ENCODE data around the gene CFAP100. TPM values are rescaled to one million over a fixed set of nuclear protein-coding genes. Genes with fewer than 3 reads are reported as not detected.

CFAP100 gene
- total RNA-seq (ENCODE audit: low replicate concordance), result 0.12 TPM in 1 of 2 replicates, not detected in the other

- no peak within 1 kb of the TSS for H3K27ac ChIP-seq
- peaks cover 14% of the 10 kb centered on the region for H3K4me1 ChIP-seq
- peak; percentile 95 for DNase-seq (ENCODE audit: low spot score)
- Mint-ChIP-seq H3K27me3 (ENCODE audit: insufficient read depth, low read depth) (peaks cover 10% of the 10 kb centered on the region), H3K9me3 (no peaks in the 10 kb centered on the region), H3K4me3 (peak within 1 kb of the TSS; percentile 78), H3K27ac (peak within 1 kb of the TSS; percentile 76), H3K4me1 (peaks cover 21% of the 10 kb centered on the region), H3K36me3 (no peaks in the 10 kb centered on the region)
- H3K4me2 ChIP-seq, result peak within 1 kb of the TSS; percentile 86
- TF ChIP-seq EZH2 (IDR thresholded peaks at IDR 0.05), result no peak
- no peak for TF ChIP-seq EZH2phosphoT487 (IDR thresholded peaks at IDR 0.05)
- TF ChIP-seq CTCF (IDR thresholded peaks at IDR 0.05), result no peak
- no peak within 1 kb of the TSS for H3K9ac ChIP-seq
- peaks cover 67% of the 10 kb centered on the region for H3K27me3 ChIP-seq
- no peaks in the 10 kb centered on the region for H3K9me3 ChIP-seq (ENCODE audit: low read depth)
- no peaks in the 10 kb centered on the region for H4K20me1 ChIP-seq (ENCODE audit: low read depth)
- peak within 1 kb of the TSS; percentile 91 for H2AFZ ChIP-seq (replicated peaks)
- H3K79me2 ChIP-seq (ENCODE audit: low read depth), result no peaks in the 10 kb centered on the region
- no peaks in the 10 kb centered on the region for H3K36me3 ChIP-seq
- H3F3A ChIP-seq (ENCODE audit: low read depth), result peaks cover 6% of the 10 kb centered on the region
- H3K4me3 ChIP-seq, result peak within 1 kb of the TSS; percentile 45
These were observed at the start of gene CFAP100 for GRCh38 chr3:126394179-126394976. Gene CFAP100 (plus strand): TSS chr3:126394909. CDS start chr3:126396001, 1,092 bp downstream.

DNA sequence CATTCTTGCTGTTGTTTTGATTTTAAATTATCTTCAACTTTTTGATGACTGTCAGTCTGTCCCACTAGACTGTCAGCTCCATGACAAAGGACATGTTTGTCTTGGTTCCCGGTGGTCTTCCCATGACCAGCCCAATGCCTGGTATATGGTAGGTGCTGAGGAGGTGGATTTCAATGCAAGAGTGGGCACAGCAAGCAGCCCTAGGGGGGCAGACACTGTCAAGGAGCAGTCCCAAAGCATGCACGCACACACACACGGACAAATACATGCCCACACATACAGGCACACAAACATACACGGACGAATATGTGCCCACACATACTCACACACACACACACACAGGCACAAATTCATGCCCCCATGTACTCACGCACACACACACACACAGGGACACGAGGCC lies 49.5 kb upstream of the CFAP100 start:
- peak overlapping the region; percentile 63 for H3K27ac Mint-ChIP-seq
- no peak for TF ChIP-seq EZH2phosphoT487 (IDR thresholded peaks at IDR 0.05)
- TF ChIP-seq EZH2 (IDR thresholded peaks at IDR 0.05), result no peak
- TF ChIP-seq CTCF (IDR thresholded peaks at IDR 0.05), result no peak

DNA sequence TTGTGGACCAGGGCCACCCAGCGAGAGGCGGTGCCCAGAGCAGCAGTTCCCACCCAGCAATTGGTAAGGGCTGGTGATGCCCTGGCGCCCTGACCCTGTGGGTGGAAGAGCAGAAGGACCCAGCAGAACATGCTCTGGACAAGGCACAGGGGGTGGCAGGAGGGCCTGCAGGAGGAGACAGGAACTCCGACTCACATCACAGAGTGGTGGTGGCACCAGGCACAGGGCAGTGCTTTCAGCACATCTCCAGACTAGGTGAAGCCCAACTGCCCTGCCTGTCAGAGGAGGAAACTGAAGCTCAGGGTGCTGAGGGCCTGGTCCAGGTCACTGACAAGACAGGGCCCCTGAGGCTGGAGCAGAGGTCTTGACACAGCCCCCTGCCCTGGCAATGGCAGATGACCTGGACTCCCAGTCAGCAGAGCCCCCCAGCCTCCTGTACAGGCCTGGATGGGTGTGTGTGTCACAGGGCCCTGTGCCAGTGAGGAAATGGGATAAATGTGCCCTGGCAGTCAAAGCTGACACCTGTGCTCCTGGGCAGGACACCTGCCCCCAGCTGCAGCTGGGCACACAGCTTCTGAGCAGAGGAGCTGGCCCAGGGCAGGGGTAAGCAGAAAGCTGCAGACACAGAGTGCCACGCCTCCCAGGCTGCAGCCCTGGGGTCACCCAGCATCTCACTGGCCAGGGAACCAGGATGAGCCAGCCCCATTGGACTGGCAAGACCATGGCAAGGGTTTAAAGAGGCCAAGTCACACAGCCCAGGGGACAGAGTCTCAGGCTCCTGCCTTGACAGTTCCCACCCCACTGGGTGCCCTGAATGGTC lies 48.9 kb upstream of the CFAP100 start:
- peak overlapping the region; percentile 63 for H3K27ac Mint-ChIP-seq
- peaks cover 12% of the 10 kb centered on the region for H3K4me1 Mint-ChIP-seq
- H3K4me3 Mint-ChIP-seq, result no peak overlapping the region
- H3K27me3 Mint-ChIP-seq (ENCODE audit: insufficient read depth, low read depth), result peaks cover 14% of the 10 kb centered on the region
- no peak for TF ChIP-seq EZH2 (IDR thresholded peaks at IDR 0.05)
- TF ChIP-seq CTCF (IDR thresholded peaks at IDR 0.05), result no peak
- TF ChIP-seq EZH2phosphoT487 (IDR thresholded peaks at IDR 0.05), result no peak
- no peaks in the 10 kb centered on the region for H3K27me3 ChIP-seq
- H3K9me3 ChIP-seq (ENCODE audit: low read depth), result no peaks in the 10 kb centered on the region
- no peak for DNase-seq (ENCODE audit: low spot score)
- H3K27ac ChIP-seq, result no peak overlapping the region
- no peak overlapping the region for H3K4me3 ChIP-seq
- peaks cover 4% of the 10 kb centered on the region for H4K20me1 ChIP-seq (ENCODE audit: low read depth)
- H3K79me2 ChIP-seq (ENCODE audit: low read depth), result no peaks in the 10 kb centered on the region
- H3K9me3 Mint-ChIP-seq, result no peaks in the 10 kb centered on the region
- H3K9ac ChIP-seq, result no peak overlapping the region
- peaks cover 6% of the 10 kb centered on the region for H3K4me1 ChIP-seq
- H3K4me2 ChIP-seq, result no peak overlapping the region
- no peaks in the 10 kb centered on the region for H3K36me3 ChIP-seq
- H3K36me3 Mint-ChIP-seq, result no peaks in the 10 kb centered on the region
- H3F3A ChIP-seq (ENCODE audit: low read depth), result no peaks in the 10 kb centered on the region
- H2AFZ ChIP-seq (replicated peaks), result no peak overlapping the region

More for the DNA sequence above, 49.5 kb upstream of the CFAP100 start:
- H3K9me3 Mint-ChIP-seq, result no peaks in the 10 kb centered on the region
- Histone ChIP-seq H2AFZ (replicated peaks) (no peak overlapping the region), H3K9ac (no peak overlapping the region), H3F3A (ENCODE audit: low read depth) (no peaks in the 10 kb centered on the region), H3K9me3 (ENCODE audit: low read depth) (no peaks in the 10 kb centered on the region), H3K4me1 (peaks cover 6% of the 10 kb centered on the region), H3K27me3 (no peaks in the 10 kb centered on the region), H3K27ac (no peak overlapping the region), H3K4me2 (no peak overlapping the region), H4K20me1 (ENCODE audit: low read depth) (peaks cover 4% of the 10 kb centered on the region), H3K4me3 (no peak overlapping the region), H3K36me3 (no peaks in the 10 kb centered on the region), H3K79me2 (ENCODE audit: low read depth) (no peaks in the 10 kb centered on the region)
- no peaks in the 10 kb centered on the region for H3K36me3 Mint-ChIP-seq
- peaks cover 9% of the 10 kb centered on the region for H3K4me1 Mint-ChIP-seq
- DNase-seq (ENCODE audit: low spot score), result no peak
- H3K4me3 Mint-ChIP-seq, result no peak overlapping the region
- H3K27me3 Mint-ChIP-seq (ENCODE audit: insufficient read depth, low read depth), result peaks cover 13% of the 10 kb centered on the region

Data from neural progenitor cell (in vitro differentiated cells).